Esophagus squamous epithelium (tissue), 4 donors: Measurements from ENCODE around the gene RPL5.
"Not testable (repeated sequence)": the region's sequence is repeated elsewhere in the genome, so short reads cannot be mapped to it uniquely, and the experiment has no call there.

Experiments used
- POLR2A ChIP-seq, 4 donors: fragments of 450-650 bp; IDR thresholded peaks; one replicate each; pipeline ENCODE4 v1.6.1; 2017; ENCODE audit warnings: antibody characterized with exemption in 4 of 4, mild to moderate bottlenecking in 4 of 4, moderate library complexity in 3 of 4
- TF ChIP-seq, protein P1 (sequence below), 6 experiments: fragments of 450-650 bp in 4 of 6; fragments of 200-600 bp in 2 of 6; sonication (generic) in 2 of 6; IDR thresholded peaks; one replicate each; pipeline ENCODE4 v1.5.1; 2016 to 2019; ENCODE audit warnings: antibody characterized with exemption in 6 of 6, mild to moderate bottlenecking in 4 of 6, moderate library complexity in 4 of 6

DNA sequence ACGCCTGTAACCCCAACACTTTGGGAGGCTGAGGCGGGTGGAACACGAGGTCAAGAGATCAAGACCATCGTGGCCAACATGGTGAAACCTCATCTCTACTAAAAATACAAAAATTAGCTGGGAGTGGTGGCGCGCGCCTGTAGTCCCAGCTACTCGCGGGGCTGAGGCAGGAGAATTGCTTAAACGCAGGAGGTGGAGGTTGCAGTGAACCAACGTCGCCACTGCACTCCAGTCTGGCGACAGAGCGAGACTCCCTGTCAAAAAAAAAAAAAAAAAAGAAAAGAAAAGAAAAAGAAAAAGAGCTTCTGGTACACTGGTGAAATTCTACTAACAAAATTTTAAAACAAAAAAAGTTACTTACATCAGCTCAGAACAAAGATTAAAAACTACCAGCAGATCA, 48.3 kb upstream of the RPL5 start:
- TF ChIP-seq, protein P1, sequence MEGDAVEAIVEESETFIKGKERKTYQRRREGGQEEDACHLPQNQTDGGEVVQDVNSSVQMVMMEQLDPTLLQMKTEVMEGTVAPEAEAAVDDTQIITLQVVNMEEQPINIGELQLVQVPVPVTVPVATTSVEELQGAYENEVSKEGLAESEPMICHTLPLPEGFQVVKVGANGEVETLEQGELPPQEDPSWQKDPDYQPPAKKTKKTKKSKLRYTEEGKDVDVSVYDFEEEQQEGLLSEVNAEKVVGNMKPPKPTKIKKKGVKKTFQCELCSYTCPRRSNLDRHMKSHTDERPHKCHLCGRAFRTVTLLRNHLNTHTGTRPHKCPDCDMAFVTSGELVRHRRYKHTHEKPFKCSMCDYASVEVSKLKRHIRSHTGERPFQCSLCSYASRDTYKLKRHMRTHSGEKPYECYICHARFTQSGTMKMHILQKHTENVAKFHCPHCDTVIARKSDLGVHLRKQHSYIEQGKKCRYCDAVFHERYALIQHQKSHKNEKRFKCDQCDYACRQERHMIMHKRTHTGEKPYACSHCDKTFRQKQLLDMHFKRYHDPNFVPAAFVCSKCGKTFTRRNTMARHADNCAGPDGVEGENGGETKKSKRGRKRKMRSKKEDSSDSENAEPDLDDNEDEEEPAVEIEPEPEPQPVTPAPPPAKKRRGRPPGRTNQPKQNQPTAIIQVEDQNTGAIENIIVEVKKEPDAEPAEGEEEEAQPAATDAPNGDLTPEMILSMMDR (IDR thresholded peaks at IDR 0.05): peak in 1 of 6 experiments; percentile 9
- not testable (repeated sequence) for TF ChIP-seq POLR2A (IDR thresholded peaks at IDR 0.05)
